DMS53 (cell line): ENCODE measurements around the gene KCNQ2.

Experiments
- DNase-seq: peaks from one replicate; lab custom pipeline; 2025; lab: John Stamatoyannopoulos, UW

KCNQ2 gene

GRCh38 chr20:63471002-63471716 is 1.3 kb downstream of the KCNQ2 start:
- no peak for DNase-seq

GRCh38 chr20:63470410-63470809 is 2.0 kb downstream of the KCNQ2 start:
- no peak for DNase-seq

GRCh38 chr20:63469713-63470101 is 2.7 kb downstream of the KCNQ2 start:
- DNase-seq: no peak

GRCh38 chr20:63469019-63469712 is 3.3 kb downstream of the KCNQ2 start:
- DNase-seq: no peak

- DNase-seq: no peak
These were observed 4.0 kb downstream of the KCNQ2 start for GRCh38 chr20:63468421-63468820.

GRCh38 chr20:63467294-63468083 is 5.0 kb downstream of the KCNQ2 start:
- no peak for DNase-seq

- DNase-seq: no peak
These were observed 5.6 kb downstream of the KCNQ2 start for GRCh38 chr20:63466861-63467260.

- DNase-seq: no peak
These were observed 6.1 kb downstream of the KCNQ2 start for GRCh38 chr20:63466250-63466825.

- DNase-seq: no peak
These were observed 6.8 kb downstream of the KCNQ2 start for GRCh38 chr20:63465380-63466249.

- DNase-seq: no peak
These were observed 8.2 kb downstream of the KCNQ2 start for GRCh38 chr20:63464289-63464635.

- no peak for DNase-seq
These were observed 8.8 kb downstream of the KCNQ2 start for GRCh38 chr20:63463400-63464288.

- DNase-seq: no peak
These were observed 10.2 kb downstream of the KCNQ2 start for GRCh38 chr20:63462244-63462643.

- DNase-seq: no peak
These were observed 11.2 kb downstream of the KCNQ2 start for GRCh38 chr20:63461104-63461763.

GRCh38 chr20:63459070-63459380 is 13.4 kb downstream of the KCNQ2 start:
- DNase-seq: no peak

GRCh38 chr20:63458170-63459069 is 14.0 kb downstream of the KCNQ2 start:
- DNase-seq: no peak

- peak; percentile 35 for DNase-seq
These were observed 14.7 kb downstream of the KCNQ2 start for GRCh38 chr20:63457737-63458136.

GRCh38 chr20:63456429-63457284 is 15.8 kb downstream of the KCNQ2 start:
- DNase-seq: no peak

- DNase-seq: no peak
These were observed 16.9 kb downstream of the KCNQ2 start for GRCh38 chr20:63455568-63455859.
